Hepatocyte (in vitro differentiated cells): ENCODE measurements around the gene MICAL2. TPM values are rescaled to one million over a fixed set of nuclear protein-coding genes. Genes with fewer than 3 reads are reported as not detected.

ENCODE experiments used
- DNase-seq: peaks from one replicate; pipeline ENCODE4 v3.0.0-alpha.2; 2016; ENCODE audit warnings: low spot score
- H2AFZ ChIP-seq: fragments of 200-600 bp; sonication (generic); 2 replicates; pipeline ENCODE4 v1.6.0; 2016; ENCODE audit warnings: antibody characterized with exemption, mild to moderate bottlenecking
- H3K27ac ChIP-seq: fragments of 200-600 bp; sonication (generic); 2 replicates; pipeline ENCODE4 v1.5.1; 2016; ENCODE audit warnings: mild to moderate bottlenecking
- H3K27me3 ChIP-seq: fragments of 200-600 bp; sonication (generic); 2 replicates; pipeline ENCODE4 v1.6.1; 2016
- H3K36me3 ChIP-seq: fragments of 200-600 bp; sonication (generic); replicated peaks from 2 replicates; pipeline ENCODE4 v1.5.1; 2016; ENCODE audit warnings: low read depth; ENCODE audit not compliant: insufficient read depth
- H3K4me1 ChIP-seq: fragments of 200-600 bp; sonication (generic); 2 replicates; pipeline ENCODE4 v1.5.1; 2016; ENCODE audit warnings: mild to moderate bottlenecking, moderate library complexity; ENCODE audit not compliant: insufficient read depth
- H3K4me2 ChIP-seq: fragments of 200-600 bp; sonication (generic); 2 replicates; pipeline ENCODE4 v1.6.0; 2016
- H3K4me3 ChIP-seq: fragments of 200-600 bp; sonication (generic); 2 replicates; pipeline ENCODE4 v1.5.1; 2016; ENCODE audit warnings: mild to moderate bottlenecking
- H3K79me2 ChIP-seq: fragments of 200-600 bp; sonication (generic); 2 replicates; pipeline ENCODE4 v1.6.0; 2017; ENCODE audit warnings: mild to moderate bottlenecking
- H3K9me2 ChIP-seq: fragments of 200-600 bp; sonication (generic); replicated peaks from 2 replicates; pipeline ENCODE4 v1.6.0; 2017; ENCODE audit warnings: mild to moderate bottlenecking; ENCODE audit not compliant: insufficient read depth
- H3K9me3 ChIP-seq: fragments of 200-600 bp; sonication (generic); 2 replicates; pipeline ENCODE4 v1.5.1; 2016; ENCODE audit warnings: low read depth, mild to moderate bottlenecking
- H4K20me1 ChIP-seq: fragments of 200-600 bp; sonication (generic); 2 replicates; pipeline ENCODE4 v1.6.0; 2016; ENCODE audit warnings: mild to moderate bottlenecking; ENCODE audit not compliant: insufficient read depth, poor library complexity, severe bottlenecking
- EZH2 ChIP-seq: fragments of 200-600 bp; sonication (generic); IDR thresholded peaks from 2 replicates; pipeline ENCODE4 v1.6.1; 2016; ENCODE audit warnings: antibody characterized with exemption, mild to moderate bottlenecking, borderline replicate concordance
- EZH2phosphoT487 ChIP-seq: fragments of 200-600 bp; sonication (generic); IDR thresholded peaks from one replicate; pipeline ENCODE4 v1.6.1; 2018; ENCODE audit warnings: antibody characterized with exemption, mild to moderate bottlenecking, low read depth, moderate library complexity; ENCODE audit not compliant: unreplicated experiment, severe bottlenecking
- WGBS: methylation state at CpG from one replicate; pipeline ENCODE4 v1.1.6; 2016; ENCODE audit warnings: low lambda C conversion rate; ENCODE audit errors: missing lambda C conversion rate; 5-methylcytosine and 5-hydroxymethylcytosine counted together
- polyA plus RNA-seq: library from polyadenylated mRNA; unstranded; fragments of >200 nt; fragmentation: Nextera tagmentation; extraction: Ambion mirVana; gene quantifications from 2 replicates; pipeline ENCODE4 v1.2.1, GENCODE V29; 2016
- total RNA-seq: library from RNA; depleted of rRNA; stranded (reverse); fragments of >200 nt; gene quantifications from 2 replicates; pipeline ENCODE4 v1.2.3, GENCODE V29; 2014
- TF ChIP-seq, protein P1 (sequence below): fragments of 200-600 bp; sonication (generic); IDR thresholded peaks from 2 replicates; pipeline ENCODE4 v1.5.1; 2016; ENCODE audit warnings: antibody characterized with exemption, mild to moderate bottlenecking; ENCODE audit not compliant: poor library complexity

The MICAL2 gene
- total and polyA plus RNA-seq, 2 experiments from 2014 or later, result 36.8 to 56.0 TPM

DNA sequence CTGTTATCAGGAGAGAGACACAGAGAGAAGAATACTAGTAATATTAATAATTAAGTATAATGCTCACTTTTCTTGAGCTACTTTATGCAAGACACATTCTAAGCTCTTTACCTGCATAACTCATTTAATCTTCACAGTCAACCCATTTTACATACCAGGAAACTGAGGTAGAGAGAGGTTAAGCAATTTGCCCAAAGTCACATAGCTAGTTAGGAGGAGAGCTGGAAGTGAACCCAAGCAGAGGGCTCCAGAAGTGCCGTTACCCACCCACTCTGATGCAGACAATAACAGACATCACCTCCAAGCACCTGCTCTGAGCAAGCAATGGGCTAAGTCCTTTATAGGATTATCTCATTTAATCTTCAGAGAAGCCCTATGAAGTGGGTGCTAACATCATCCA is 24.8 kb downstream of the MICAL2 start:
- Histone ChIP-seq H3K79me2 (peaks cover 47% of the 10 kb centered on the region), H2AFZ (no peak overlapping the region)

DNA sequence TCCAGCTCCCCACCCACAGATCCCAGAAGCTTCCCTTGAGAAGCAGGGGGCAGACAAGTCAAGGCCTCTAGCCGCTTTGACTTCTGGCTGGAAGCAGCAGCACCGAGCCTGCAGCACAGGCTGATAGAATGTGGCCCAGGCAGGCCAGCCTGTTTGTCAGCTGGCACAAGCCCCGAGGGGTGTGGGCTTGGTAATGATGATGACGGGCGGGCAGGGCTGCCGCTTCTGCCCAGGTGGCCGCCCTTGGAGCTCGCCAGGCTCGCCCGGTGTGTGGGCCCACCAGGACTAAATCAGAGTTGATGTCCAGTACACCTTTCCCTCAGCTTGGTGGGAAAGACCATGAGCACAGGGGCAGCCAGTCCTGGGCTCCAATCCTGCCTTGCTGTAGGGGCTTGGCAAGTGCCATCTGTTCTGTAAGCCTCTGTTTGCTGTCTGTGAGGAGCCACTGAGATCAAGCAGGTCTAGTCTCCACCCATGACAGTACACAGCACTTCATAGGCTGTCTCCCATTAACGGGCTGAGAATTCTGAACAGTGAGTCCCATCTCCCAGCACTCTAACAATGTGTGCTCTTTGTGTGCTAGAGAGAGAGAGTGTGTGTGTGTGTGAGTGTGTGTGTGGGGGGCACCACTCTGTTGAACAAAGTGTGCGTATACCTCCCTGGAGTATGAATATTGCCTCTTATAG is 26.8 kb downstream of the MICAL2 start:
- no peaks in the 10 kb centered on the region for H3K9me3 ChIP-seq
- no peak overlapping the region for H3K27ac ChIP-seq
- H3K9me2 ChIP-seq, result no peaks in the 10 kb centered on the region
- H3K4me1 ChIP-seq, result peaks cover 26% of the 10 kb centered on the region
- WGBS, result 88% methylated on average over 12 of the region's 12 CpGs
- no peak overlapping the region for H2AFZ ChIP-seq
- no peaks in the 10 kb centered on the region for H4K20me1 ChIP-seq
- TF ChIP-seq EZH2 (no peak), EZH2phosphoT487 (no peak)
- TF ChIP-seq, protein P1, sequence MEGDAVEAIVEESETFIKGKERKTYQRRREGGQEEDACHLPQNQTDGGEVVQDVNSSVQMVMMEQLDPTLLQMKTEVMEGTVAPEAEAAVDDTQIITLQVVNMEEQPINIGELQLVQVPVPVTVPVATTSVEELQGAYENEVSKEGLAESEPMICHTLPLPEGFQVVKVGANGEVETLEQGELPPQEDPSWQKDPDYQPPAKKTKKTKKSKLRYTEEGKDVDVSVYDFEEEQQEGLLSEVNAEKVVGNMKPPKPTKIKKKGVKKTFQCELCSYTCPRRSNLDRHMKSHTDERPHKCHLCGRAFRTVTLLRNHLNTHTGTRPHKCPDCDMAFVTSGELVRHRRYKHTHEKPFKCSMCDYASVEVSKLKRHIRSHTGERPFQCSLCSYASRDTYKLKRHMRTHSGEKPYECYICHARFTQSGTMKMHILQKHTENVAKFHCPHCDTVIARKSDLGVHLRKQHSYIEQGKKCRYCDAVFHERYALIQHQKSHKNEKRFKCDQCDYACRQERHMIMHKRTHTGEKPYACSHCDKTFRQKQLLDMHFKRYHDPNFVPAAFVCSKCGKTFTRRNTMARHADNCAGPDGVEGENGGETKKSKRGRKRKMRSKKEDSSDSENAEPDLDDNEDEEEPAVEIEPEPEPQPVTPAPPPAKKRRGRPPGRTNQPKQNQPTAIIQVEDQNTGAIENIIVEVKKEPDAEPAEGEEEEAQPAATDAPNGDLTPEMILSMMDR, result no peak
- H3K4me2 ChIP-seq, result no peak overlapping the region
- no peak overlapping the region for H3K4me3 ChIP-seq
- H3K79me2 ChIP-seq, result peaks cover 44% of the 10 kb centered on the region
- no peak for DNase-seq
- no peaks in the 10 kb centered on the region for H3K36me3 ChIP-seq
- no peaks in the 10 kb centered on the region for H3K27me3 ChIP-seq

More for the DNA sequence above, 24.8 kb downstream of the MICAL2 start:
- Histone ChIP-seq H3K4me2 (no peak overlapping the region), H3K9me2 (no peaks in the 10 kb centered on the region), H3K4me3 (no peak overlapping the region), H4K20me1 (no peaks in the 10 kb centered on the region), H3K27me3 (no peaks in the 10 kb centered on the region), H3K36me3 (no peaks in the 10 kb centered on the region), H3K9me3 (no peaks in the 10 kb centered on the region), H3K27ac (no peak overlapping the region), H3K4me1 (peaks cover 14% of the 10 kb centered on the region)
- no peak for DNase-seq
- TF ChIP-seq, protein P1, result no peak
- TF ChIP-seq EZH2 (no peak), EZH2phosphoT487 (no peak)
- 87% methylated on average over 1 of the region's 1 CpG for WGBS

DNA sequence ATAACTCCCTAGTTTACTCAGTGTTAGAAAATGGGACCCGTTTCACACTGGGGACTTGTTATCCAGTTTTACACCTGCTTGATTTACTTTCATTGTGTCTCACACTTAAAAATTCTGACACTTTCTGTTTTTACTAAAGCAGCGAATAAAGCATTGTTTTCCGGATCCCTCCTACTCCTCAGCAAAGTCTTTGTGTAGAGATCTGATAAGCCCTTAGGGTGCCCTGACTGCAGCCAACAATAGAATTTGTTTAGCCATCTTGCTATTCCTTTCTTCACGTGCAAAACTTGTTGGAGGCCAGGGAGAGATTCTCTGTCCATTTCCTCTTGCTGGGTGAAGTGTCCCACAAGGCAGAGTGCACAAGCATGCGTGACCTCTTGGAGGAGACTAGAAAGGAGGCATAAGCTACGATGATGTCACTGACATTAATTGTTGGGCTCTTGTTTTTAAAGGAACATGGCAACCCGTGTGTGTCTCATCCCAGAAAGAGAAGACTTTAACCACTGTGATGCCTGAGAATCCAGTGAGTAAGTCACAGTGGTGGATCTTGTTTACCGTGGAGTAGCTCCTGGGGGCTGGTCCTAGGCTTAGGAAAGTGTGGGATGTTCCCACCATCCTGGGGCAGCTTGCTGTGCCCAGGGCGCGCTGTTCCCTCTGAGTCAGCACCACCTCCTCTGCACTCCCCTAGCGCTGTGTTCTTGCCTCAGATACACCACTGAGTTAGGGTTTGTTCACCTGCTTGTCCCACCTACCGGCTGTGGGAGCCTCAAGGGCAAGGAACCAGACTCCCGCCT is 27.7 kb downstream of the MICAL2 start:
- no peak overlapping the region for H3K4me2 ChIP-seq
- no peaks in the 10 kb centered on the region for H3K27me3 ChIP-seq
- H3K4me3 ChIP-seq, result no peak overlapping the region
- no peak overlapping the region for H2AFZ ChIP-seq
- H3K9me3 ChIP-seq, result no peaks in the 10 kb centered on the region
- no peaks in the 10 kb centered on the region for H3K36me3 ChIP-seq
- TF ChIP-seq EZH2 (no peak), EZH2phosphoT487 (no peak)
- TF ChIP-seq, protein P1, result no peak
- peak overlapping the region; percentile 45 for H3K27ac ChIP-seq
- H3K4me1 ChIP-seq, result peaks cover 36% of the 10 kb centered on the region
- no peak for DNase-seq
- H3K9me2 ChIP-seq, result no peaks in the 10 kb centered on the region
- H4K20me1 ChIP-seq, result no peaks in the 10 kb centered on the region
- peaks cover 35% of the 10 kb centered on the region for H3K79me2 ChIP-seq
- WGBS, result 67% methylated on average over 13 of the region's 13 CpGs
